Measurements from ENCODE around the gene ACOT6. TPM values are rescaled to one million over a fixed set of nuclear protein-coding genes. Genes with fewer than 3 reads are reported as not detected.

ACOT6 gene
- polyA plus RNA-seq, 1 of the 3 experiments (the other 2 are of a cell fraction): not detected

GRCh38 chr14:73625706-73626105 lies 13.4 kb downstream of the ACOT6 start (continued):
- TF ChIP-seq EZH2phosphoT487 (IDR thresholded peaks at IDR 0.05; ENCODE audit: borderline replicate concordance, low read depth): no peak
- no peak for TF ChIP-seq FOXM1 (IDR thresholded peaks at IDR 0.05; ENCODE audit: low read depth)
- no peak for TF ChIP-seq USF1 (IDR thresholded peaks at IDR 0.05; ENCODE audit: borderline replicate concordance, low read depth)
- TF ChIP-seq SMC3 (IDR thresholded peaks at IDR 0.05; ENCODE audit: low read depth, low read length): no peak
- TF ChIP-seq RCOR1 (IDR thresholded peaks at IDR 0.05; ENCODE audit: low read length): no peak
- TF ChIP-seq ZBTB33 (IDR thresholded peaks at IDR 0.05; ENCODE audit: borderline replicate concordance, low read depth): no peak

GRCh38 chr14:73627151-73627558 lies 14.8 kb downstream of the ACOT6 start:
- POLR2A ChIA-PET: no interaction called here

More at GRCh38 chr14:73627151-73627558, 14.8 kb downstream of the ACOT6 start:
- TF ChIP-seq GABPA (IDR thresholded peaks at IDR 0.05; ENCODE audit: low read depth): no peak
- TF ChIP-seq FOXM1 (IDR thresholded peaks at IDR 0.05; ENCODE audit: low read depth): no peak
- TF ChIP-seq RFX5 (IDR thresholded peaks at IDR 0.05; ENCODE audit: low read length): no peak
- TF ChIP-seq YY1 (IDR thresholded peaks at IDR 0.05; ENCODE audit: low read depth): no peak
- no peak for TF ChIP-seq PBX3 (IDR thresholded peaks at IDR 0.05)
- no peak for TF ChIP-seq ZBTB33 (IDR thresholded peaks at IDR 0.05; ENCODE audit: borderline replicate concordance, low read depth)
- no peak for TF ChIP-seq TEAD4 (IDR thresholded peaks at IDR 0.05; ENCODE audit: borderline replicate concordance, insufficient read depth)
- TF ChIP-seq RXRA (IDR thresholded peaks at IDR 0.05; ENCODE audit: borderline replicate concordance, low read depth): no peak
- no peak for TF ChIP-seq POLR2AphosphoS5 (IDR thresholded peaks at IDR 0.05; ENCODE audit: low read depth, low read length)
- no peak for TF ChIP-seq USF1 (IDR thresholded peaks at IDR 0.05; ENCODE audit: borderline replicate concordance, low read depth)
- no peak for TF ChIP-seq SIN3A (IDR thresholded peaks at IDR 0.05; ENCODE audit: borderline replicate concordance, low read depth, low read length)
- TF ChIP-seq CHD2 (IDR thresholded peaks at IDR 0.05; ENCODE audit: low read length, partially characterized antibody): no peak
- TF ChIP-seq EP300 (IDR thresholded peaks at IDR 0.05; ENCODE audit: borderline replicate concordance in 1 of 2, low read depth in 1 of 2, low read length in 1 of 2): no peak
- no peak for TF ChIP-seq EZH2phosphoT487 (IDR thresholded peaks at IDR 0.05; ENCODE audit: borderline replicate concordance, low read depth)
- TF ChIP-seq MAX (IDR thresholded peaks at IDR 0.05; ENCODE audit: low read depth): no peak
- no peak for TF ChIP-seq CTCF (IDR thresholded peaks at IDR 0.05)
- no peak for TF ChIP-seq FOSL2 (IDR thresholded peaks at IDR 0.05; ENCODE audit: borderline replicate concordance, low read depth)
- TF ChIP-seq NFIC (IDR thresholded peaks at IDR 0.05; ENCODE audit: borderline replicate concordance): no peak
- no peak for DNase-seq
- H3K9me2 ChIP-seq: no peaks in the 10 kb centered on the region
- CTCF ChIA-PET: interaction anchor here (1.2 to 2.6 kb wide), 2 partner anchors 26 to 118 kb away, joined by 3 to 13 read pairs; no protein-coding TSS in a partner anchor
- H3K36me3 ChIP-seq (replicated peaks in 1 of 2; ENCODE audit: control insufficient read depth in 1 of 2, insufficient read depth in 2 of 2, low read length in 1 of 2): no peaks in the 10 kb centered on the region
- H3K4me2 ChIP-seq: no peak overlapping the region
- no peaks in the 10 kb centered on the region for H3K9me3 ChIP-seq
- H4K20me1 ChIP-seq (ENCODE audit: insufficient read depth): no peaks in the 10 kb centered on the region
- H3K9ac ChIP-seq: no peak overlapping the region
- H3K27me3 ChIP-seq (ENCODE audit: insufficient read depth): no peaks in the 10 kb centered on the region
- H3K79me2 ChIP-seq (ENCODE audit: insufficient read depth): no peaks in the 10 kb centered on the region
- H3K4me3 ChIP-seq (ENCODE audit: low read depth in 2 of 2, low read length in 1 of 2): no peak overlapping the region
- H3F3A ChIP-seq (replicated peaks; ENCODE audit: insufficient read depth): no peaks in the 10 kb centered on the region
- H3K4me1 ChIP-seq (ENCODE audit: control insufficient read depth in 1 of 2, insufficient read depth in 2 of 2, low read depth in 1 of 2, low read length in 1 of 2): no peaks in the 10 kb centered on the region
- no peak overlapping the region for H2AFZ ChIP-seq (ENCODE audit: low read depth)
- H3K27ac ChIP-seq (ENCODE audit: low read depth in 2 of 2, low read length in 1 of 2): no peak overlapping the region
- WGBS (ENCODE audit: low lambda C conversion rate): 72% methylated on average over 2 of the region's 2 CpGs
